ENCODE data around the gene CD82.

GRCh38 chr11:44524751-44525201 lies 40.7 kb upstream of the CD82 start:
- TF ChIP-seq YY1 (IDR thresholded peaks at IDR 0.05; ENCODE audit: insufficient read depth, insufficient read length): no peak
- TF ChIP-seq SUZ12 (IDR thresholded peaks at IDR 0.05; ENCODE audit: extremely low read depth, insufficient read depth, insufficient read length): no peak

All from NT2/D1 (cell line).